Naive thymus-derived CD4-positive, alpha-beta T cell (primary cell): Measurements from ENCODE around the gene ZNHIT1. TPM values are rescaled to one million over a fixed set of nuclear protein-coding genes. Genes with fewer than 3 reads are reported as not detected.
"Not testable (repeated sequence)": the region's sequence is repeated elsewhere in the genome, so short reads cannot be mapped to it uniquely, and the experiment has no call there.

Experiments used
- ATAC-seq: fragments of 150-1000 bp; cut with Tn5 transposase; 2 replicates; pipeline ENCODE4 v1.10.0; 2021; ENCODE audit warnings: mild to moderate bottlenecking, moderate library complexity
- CTCF ChIA-PET: fragments of 350-600 bp; sonication (Branson Sonifier 250); formaldehyde crosslinking; loops from one replicate; lab custom pipeline; 2021; ENCODE audit warnings: antibody characterized with exemption; lab: Charles Lee
- POLR2A ChIA-PET: fragments of 350-600 bp; sonication (Branson Sonifier 250); formaldehyde crosslinking; loops from one replicate; lab custom pipeline; 2021; ENCODE audit warnings: antibody characterized with exemption, inconsistent platforms; lab: Charles Lee
- DNase-seq, 9 donors: peaks; one replicate each; pipeline versions ENCODE4 v3.0.0 to v3.0.0-alpha.2; 2020 to 2022; ENCODE audit warnings: mixed read lengths in 1 of 9
- H3K27ac ChIP-seq: one replicate; pipeline ENCODE4 v1.7.0; 2013; ENCODE audit warnings: mild to moderate bottlenecking, low read depth, low read length, moderate library complexity
- H3K27me3 ChIP-seq, 2 donors: one replicate each; pipeline ENCODE4 v1.7.0; 2013; ENCODE audit warnings: low read length in 2 of 2, mild to moderate bottlenecking in 2 of 2, moderate library complexity in 2 of 2; ENCODE audit not compliant: control insufficient read depth in 2 of 2, insufficient read depth in 2 of 2
- H3K36me3 ChIP-seq, 3 experiments: 1 replicate in 2 of 3; 2 replicates in 1 of 3; pipeline ENCODE4 v1.7.0; 2013; ENCODE audit warnings: low read length in 3 of 3, mild to moderate bottlenecking in 3 of 3, moderate library complexity in 1 of 3; ENCODE audit not compliant: insufficient read depth in 3 of 3, control insufficient read depth in 2 of 3
- H3K4me1 ChIP-seq, 2 donors: one replicate each; pipeline ENCODE4 v1.7.0; 2013; ENCODE audit warnings: low read length in 2 of 2, mild to moderate bottlenecking in 2 of 2, moderate library complexity in 1 of 2; ENCODE audit not compliant: control insufficient read depth in 2 of 2, insufficient read depth in 2 of 2
- H3K4me3 ChIP-seq: 2 replicates; pipeline ENCODE4 v1.7.0; 2013; ENCODE audit warnings: mild to moderate bottlenecking, low read length
- H3K9me3 ChIP-seq, 3 experiments: 1 replicate in 2 of 3; 2 replicates in 1 of 3; pipeline ENCODE4 v1.7.0; 2013; ENCODE audit warnings: low read length in 3 of 3; ENCODE audit not compliant: control insufficient read depth in 2 of 3
- H3K27ac Mint-ChIP-seq, 9 donors: one replicate each; pipeline ENCODE4 v1.8.0; 2020 to 2022; ENCODE audit warnings: mixed read lengths in 9 of 9, mild to moderate bottlenecking in 8 of 9, moderate library complexity in 5 of 9, inconsistent platforms in 2 of 9
- H3K27me3 Mint-ChIP-seq, 5 donors: one replicate each; pipeline ENCODE4 v1.8.0; 2021 to 2022; ENCODE audit warnings: mixed read lengths in 5 of 5, mild to moderate bottlenecking in 1 of 5
- H3K36me3 Mint-ChIP-seq, 5 donors: one replicate each; pipeline ENCODE4 v1.8.0; 2020 to 2022; ENCODE audit warnings: mixed read lengths in 5 of 5, mild to moderate bottlenecking in 3 of 5, inconsistent platforms in 1 of 5
- H3K4me1 Mint-ChIP-seq, 7 donors: one replicate each; pipeline ENCODE4 v1.8.0; 2020 to 2022; ENCODE audit warnings: mixed read lengths in 7 of 7, mild to moderate bottlenecking in 3 of 7, inconsistent platforms in 1 of 7
- H3K4me3 Mint-ChIP-seq, 10 donors: one replicate each; pipeline ENCODE4 v1.8.0; 2020 to 2022; ENCODE audit warnings: mild to moderate bottlenecking in 10 of 10, mixed read lengths in 10 of 10, moderate library complexity in 6 of 10, inconsistent platforms in 2 of 10
- H3K9me3 Mint-ChIP-seq, 11 donors: one replicate each; pipeline ENCODE4 v1.8.0; 2020 to 2022; ENCODE audit warnings: mixed read lengths in 11 of 11, mild to moderate bottlenecking in 4 of 11, inconsistent platforms in 1 of 11, moderate library complexity in 1 of 11
- intact Hi-C, 2 donors: fragments of 100-400 bp; cut with micrococcal nuclease; formaldehyde crosslinking; loops; one replicate each; pipeline ENCODE4 v1.15.1; 2023
- polyA plus RNA-seq, 2 donors: library from polyadenylated mRNA; unstranded; fragments of 300-500 nt; fragmentation: Illumina TruSeq; gene quantifications; one replicate each; pipeline ENCODE4 v1.2.3, GENCODE V29; 2021
- total RNA-seq, 6 experiments: library from RNA in 5 of 6; stranded (reverse) in 5 of 6; gene quantifications; 1 replicate in 5 of 6; 2 replicates in 1 of 6; pipeline ENCODE4 v1.2.3 and lab custom pipeline; 2021 to 2026

The ZNHIT1 gene
- total and polyA plus RNA-seq, 7 experiments from 2014 or later = 32.1 to 72.1 (median 39.9) TPM

DNA sequence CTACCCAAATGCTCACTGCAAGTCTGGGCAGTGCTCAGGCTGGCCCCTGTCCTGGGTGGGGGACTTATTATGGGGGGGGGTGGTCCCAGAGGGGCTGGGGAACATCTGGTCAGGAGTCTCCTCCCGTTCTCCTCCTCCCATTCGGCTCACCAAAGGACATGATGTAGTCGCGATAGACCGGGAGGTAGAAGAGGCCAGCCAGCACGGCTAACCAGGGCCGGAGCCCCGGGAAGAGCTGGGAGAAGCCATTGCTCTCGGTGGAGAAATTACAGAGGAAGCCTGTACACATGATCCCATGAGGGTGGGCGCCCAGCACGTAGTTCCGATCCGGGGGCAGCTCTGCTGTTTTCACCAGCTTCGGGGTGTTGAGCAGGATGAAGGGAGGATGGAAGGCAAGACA, 19.5 kb upstream of the ZNHIT1 start:
- Mint-ChIP-seq H3K9me3 (no peaks in the 10 kb centered on the region), H3K27me3 (peaks cover 19 to 39% (median 25%) of the 10 kb centered on the region in 5 donors), H3K27ac (no peak overlapping the region), H3K36me3 (peaks cover 0 to 1% (median 0%) of the 10 kb centered on the region in 5 donors), H3K4me1 (peaks cover 0 to 13% (median 7%) of the 10 kb centered on the region in 7 donors), H3K4me3 (no peak overlapping the region)
- CTCF ChIA-PET = no interaction called here
- DNase-seq = no peak
- POLR2A ChIA-PET = no interaction called here
- intact Hi-C loops = no loop called here
- H3K4me1 ChIP-seq = peaks cover 0 to under 1% of the 10 kb centered on the region in 2 donors
- H3K9me3 ChIP-seq = no peaks in the 10 kb centered on the region
- no peak overlapping the region for H3K27ac ChIP-seq
- no peak for ATAC-seq
- peaks cover 0 to 7% of the 10 kb centered on the region in 2 donors for H3K27me3 ChIP-seq
- H3K4me3 ChIP-seq = no peak overlapping the region
- no peaks in the 10 kb centered on the region for H3K36me3 ChIP-seq

DNA sequence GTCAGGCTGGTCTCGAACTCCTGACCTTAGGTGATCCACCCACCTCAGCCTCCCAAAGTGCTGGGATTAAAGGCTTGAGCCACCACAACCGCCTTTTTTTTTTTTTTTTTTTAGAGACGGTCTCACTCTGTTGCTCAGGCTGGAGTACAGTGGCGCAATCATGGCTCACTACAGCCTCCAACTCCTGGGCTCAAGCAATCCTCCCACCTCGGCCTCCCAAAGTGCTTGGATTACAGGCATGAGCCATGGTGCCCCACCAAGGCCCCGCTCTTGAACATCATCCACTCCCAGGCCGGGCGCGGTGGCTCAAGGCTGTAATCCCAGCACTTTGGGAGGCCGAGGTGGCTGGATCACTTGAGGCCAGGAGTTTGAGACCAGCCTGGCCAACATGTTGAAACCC, 18.4 kb upstream of the ZNHIT1 start:
- CTCF ChIA-PET = interaction anchor here (0.7 kb wide), 1 partner anchor 11 kb away, joined by 3 read pairs; no protein-coding TSS in a partner anchor
- H3K9me3 ChIP-seq, ATAC-seq, H3K27ac Mint-ChIP-seq, intact Hi-C loops, H3K9me3 Mint-ChIP-seq, H3K4me3 Mint-ChIP-seq, H3K4me1 ChIP-seq, H3K36me3 Mint-ChIP-seq, H3K4me3 ChIP-seq, H3K36me3 ChIP-seq, H3K27ac ChIP-seq, DNase-seq, H3K27me3 ChIP-seq: not testable (repeated sequence)
- POLR2A ChIA-PET = interaction anchor here (0.8 kb wide), 1 partner anchor 45 kb away, joined by 4 read pairs; no protein-coding TSS in a partner anchor
- H3K27me3 Mint-ChIP-seq = peaks cover 19 to 43% (median 33%) of the 10 kb centered on the region in 5 donors
- H3K4me1 Mint-ChIP-seq = peaks cover 0 to 22% (median 16%) of the 10 kb centered on the region in 7 donors

DNA sequence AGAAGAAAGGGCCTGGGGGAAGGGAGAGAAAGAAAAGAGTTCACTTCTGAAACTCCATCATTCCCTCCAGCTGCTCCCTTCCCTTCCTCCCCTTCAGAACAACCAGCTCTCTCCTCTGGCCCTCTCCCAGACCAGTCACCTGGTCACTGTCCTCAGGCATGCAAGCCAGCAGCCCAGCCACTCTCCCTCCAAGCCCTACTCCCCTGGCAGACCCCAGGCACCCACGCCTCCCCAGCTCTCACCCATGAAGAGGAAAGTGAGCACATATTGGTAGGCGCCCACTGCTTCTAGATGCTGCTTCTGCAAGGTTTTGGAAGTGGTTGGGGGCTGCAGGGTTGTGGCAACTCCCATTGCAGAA, 17.5 kb upstream of the ZNHIT1 start:
- ATAC-seq = no peak
- peaks cover 0 to 22% (median 16%) of the 10 kb centered on the region in 7 donors for H3K4me1 Mint-ChIP-seq
- no peak for DNase-seq
- peaks cover 19 to 43% (median 29%) of the 10 kb centered on the region in 5 donors for H3K27me3 Mint-ChIP-seq
- H3K27ac Mint-ChIP-seq = no peak overlapping the region
- H3K27ac ChIP-seq = no peak overlapping the region
- CTCF ChIA-PET = interaction anchor here (0.9 kb wide), 1 partner anchor 8 kb away, joined by 3 read pairs; no protein-coding TSS in a partner anchor
- no peak overlapping the region for H3K4me3 ChIP-seq
- H3K4me3 Mint-ChIP-seq = no peak overlapping the region
- H3K36me3 Mint-ChIP-seq = peaks cover 0 to 4% (median 0%) of the 10 kb centered on the region in 5 donors
- H3K4me1 ChIP-seq = peaks cover 0 to 2% of the 10 kb centered on the region in 2 donors
- POLR2A ChIA-PET = interaction anchor here (0.6 to 1.0 kb wide), 3 partner anchors 22 to 53 kb away, joined by 3 to 4 read pairs (median 3); no protein-coding TSS in a partner anchor
- H3K9me3 ChIP-seq = no peaks in the 10 kb centered on the region
- no peaks in the 10 kb centered on the region for H3K36me3 ChIP-seq
- no peaks in the 10 kb centered on the region for H3K9me3 Mint-ChIP-seq
- intact Hi-C loops = no loop called here
- H3K27me3 ChIP-seq = peaks cover 0 to 7% of the 10 kb centered on the region in 2 donors

DNA sequence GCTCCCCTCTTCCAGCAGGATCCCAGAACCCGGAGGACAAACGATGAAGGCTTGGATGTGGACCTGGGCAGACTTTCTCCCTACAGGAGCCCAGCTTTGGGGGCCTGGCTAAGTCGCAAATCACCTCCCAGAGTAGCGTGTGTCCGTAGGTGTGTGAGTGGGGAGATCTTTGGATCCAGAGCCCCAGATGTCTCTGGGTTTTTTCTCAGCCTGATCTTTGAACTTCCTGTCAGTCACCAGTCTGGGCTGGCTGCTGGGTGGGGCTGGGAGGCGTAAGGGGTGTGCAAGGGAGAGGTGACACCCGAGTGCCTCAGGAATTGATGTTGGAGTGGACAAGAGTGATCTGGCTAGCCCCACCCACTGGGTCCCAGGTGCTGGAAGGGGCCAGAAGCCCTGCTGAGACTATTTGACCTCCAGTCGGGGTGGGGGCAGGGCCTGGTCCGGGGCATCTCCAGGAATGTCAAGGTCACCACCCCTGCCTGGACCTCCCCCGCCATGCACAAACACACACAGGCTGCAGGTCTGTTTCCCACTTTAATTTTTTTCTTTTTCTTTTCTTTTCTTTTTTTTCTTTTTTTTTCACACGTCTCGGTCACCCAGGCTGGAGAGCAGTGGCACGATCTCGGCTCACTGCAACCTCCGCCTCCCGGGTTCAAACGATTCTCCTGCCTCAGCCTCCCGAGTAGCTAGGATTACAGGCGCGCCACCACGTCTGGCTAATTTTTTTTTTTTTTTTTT, 16.9 kb upstream of the ZNHIT1 start, which contains the start of gene MOGAT3:
Gene MOGAT3 (minus strand): TSS at position 175 of the 738 bp plus-strand sequence. CDS start 182 bp downstream, outside the sequence.
- Mint-ChIP-seq H3K27me3 (peaks cover 19 to 43% (median 29%) of the 10 kb centered on the region in 5 donors), H3K4me1 (peaks cover 0 to 22% (median 16%) of the 10 kb centered on the region in 7 donors), H3K27ac (no peak within 1 kb of the TSS), H3K4me3 (peak within 1 kb of the TSS in 8 of 10 donors; percentile 42 to 69 (median 56)), H3K9me3 (no peaks in the 10 kb centered on the region), H3K36me3 (peaks cover 0 to 5% (median 1%) of the 10 kb centered on the region in 5 donors)
- ATAC-seq (no peak), DNase-seq (no peak)
- no peaks in the 10 kb centered on the region for H3K36me3 ChIP-seq
- intact Hi-C loops = no loop called here
- peaks cover 0 to 7% of the 10 kb centered on the region in 2 donors for H3K27me3 ChIP-seq
- ChIA-PET CTCF (interaction anchor here (0.9 to 1.1 kb wide), 2 partner anchors 8 to 57 kb away, joined by 3 to 5 read pairs; no protein-coding TSS in a partner anchor), POLR2A (interaction anchor here (0.6 to 1.0 kb wide), 2 partner anchors 22 to 53 kb away, joined by 3 read pairs; no protein-coding TSS in a partner anchor)
- H3K9me3 ChIP-seq = no peaks in the 10 kb centered on the region
- peaks cover 0 to 2% of the 10 kb centered on the region in 2 donors for H3K4me1 ChIP-seq
- no peak within 1 kb of the TSS for H3K4me3 ChIP-seq
- no peak within 1 kb of the TSS for H3K27ac ChIP-seq

DNA sequence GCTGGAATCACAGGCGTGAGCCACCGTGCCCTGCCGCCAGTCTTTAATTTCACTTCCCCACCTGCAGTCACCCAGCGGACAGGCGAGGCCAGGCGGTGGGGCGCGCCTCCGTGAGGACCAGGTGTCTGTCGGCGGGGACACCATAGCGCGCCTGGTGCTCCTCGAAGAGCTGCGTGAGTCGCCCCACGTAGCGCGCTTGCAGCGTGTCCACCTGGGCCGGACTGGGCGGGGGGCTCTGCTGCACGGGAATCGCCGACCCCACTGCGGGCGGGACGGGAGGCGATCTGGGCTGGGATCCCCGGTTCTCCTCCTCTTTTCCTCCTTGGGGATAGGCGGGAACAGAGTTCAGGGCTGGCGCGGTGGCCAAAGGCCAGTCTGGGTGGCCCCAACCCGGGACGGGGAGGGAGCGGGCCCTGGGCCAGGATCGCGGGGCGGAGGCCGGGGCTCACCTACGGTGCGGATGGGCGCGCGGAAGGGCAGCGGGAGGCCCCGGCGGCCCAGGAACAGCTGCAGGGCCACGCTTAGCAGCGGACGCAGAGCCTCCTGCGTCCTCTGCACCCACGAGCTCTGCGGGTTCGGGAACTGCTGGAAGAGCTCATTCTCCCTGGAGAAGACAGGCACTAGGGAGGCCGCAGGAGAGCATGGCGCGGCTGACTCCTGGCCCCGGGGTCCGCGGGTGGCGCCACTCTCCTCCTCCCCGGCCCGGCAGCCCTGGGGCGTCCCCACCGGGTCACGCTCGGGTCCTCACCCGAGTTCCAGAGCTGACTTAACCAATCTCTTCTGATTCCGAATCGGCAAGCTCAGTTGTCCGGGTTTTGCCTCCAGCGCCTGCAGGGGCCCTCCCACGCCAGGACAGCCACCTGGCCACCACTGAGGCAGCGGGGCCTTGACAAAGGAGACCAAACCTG, 16.0 kb upstream of the ZNHIT1 start:
- ChIA-PET CTCF (interaction anchor here (1.1 to 2.6 kb wide), 2 partner anchors 9 to 58 kb away, joined by 5 to 9 read pairs; no protein-coding TSS in a partner anchor), POLR2A (interaction anchor here (0.8 to 2.0 kb wide), 2 partner anchors 16 to 42 kb away, joined by 5 to 8 read pairs; partner anchors contain the start of genes PLOD3 and ZNHIT1)
- peaks cover 0 to 22% (median 16%) of the 10 kb centered on the region in 7 donors for H3K4me1 Mint-ChIP-seq
- no peak for ATAC-seq
- intact Hi-C loops = no loop called here
- Histone ChIP-seq H3K27ac (no peak overlapping the region), H3K4me3 (no peak overlapping the region), H3K4me1 (peaks cover 0 to 2% of the 10 kb centered on the region in 2 donors), H3K36me3 (no peaks in the 10 kb centered on the region), H3K27me3 (peaks cover 0 to 7% of the 10 kb centered on the region in 2 donors), H3K9me3 (no peaks in the 10 kb centered on the region)
- no peak for DNase-seq
- H3K4me3 Mint-ChIP-seq = peak overlapping the region in 6 of 10 donors; percentile 23 to 65 (median 42)
- no peak overlapping the region for H3K27ac Mint-ChIP-seq
- H3K27me3 Mint-ChIP-seq = peaks cover 19 to 43% (median 29%) of the 10 kb centered on the region in 5 donors
- no peaks in the 10 kb centered on the region for H3K9me3 Mint-ChIP-seq
- H3K36me3 Mint-ChIP-seq = peaks cover 0 to 12% (median 1%) of the 10 kb centered on the region in 5 donors

DNA sequence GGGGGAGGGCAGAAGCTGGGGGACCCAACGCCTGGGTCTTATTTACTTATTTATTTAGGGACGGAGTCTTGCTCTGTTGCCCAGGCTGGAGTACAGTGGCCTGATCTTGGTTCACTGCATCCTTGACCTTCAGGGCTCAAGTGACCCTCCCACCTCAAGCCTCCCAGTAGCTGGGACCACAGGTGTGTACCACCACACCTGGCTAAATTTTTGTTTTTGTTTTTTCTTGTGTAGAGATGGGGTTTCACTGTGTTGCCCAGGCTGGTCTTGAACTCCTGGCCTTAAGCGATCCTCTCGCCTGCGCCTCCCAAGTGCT, 15.4 kb upstream of the ZNHIT1 start:
- Histone ChIP-seq H3K4me1 (peaks cover 0 to 2% of the 10 kb centered on the region in 2 donors), H3K27me3 (peaks cover 0 to 7% of the 10 kb centered on the region in 2 donors), H3K36me3 (no peaks in the 10 kb centered on the region), H3K9me3 (no peaks in the 10 kb centered on the region), H3K27ac (no peak overlapping the region), H3K4me3 (no peak overlapping the region)
- POLR2A ChIA-PET = interaction anchor here (2.0 to 3.0 kb wide), 2 partner anchors 14 to 41 kb away, joined by 8 to 16 read pairs; partner anchors contain the start of genes PLOD3 and ZNHIT1
- ATAC-seq (no peak), DNase-seq (no peak)
- CTCF ChIA-PET = interaction anchor here (2.6 kb wide), 1 partner anchor 10 kb away, joined by 9 read pairs; no protein-coding TSS in a partner anchor
- Mint-ChIP-seq H3K27ac (no peak overlapping the region), H3K9me3 (no peaks in the 10 kb centered on the region), H3K27me3 (peaks cover 19 to 41% (median 28%) of the 10 kb centered on the region in 5 donors), H3K4me1 (peaks cover 0 to 22% (median 16%) of the 10 kb centered on the region in 7 donors), H3K4me3 (peak overlapping the region in 2 of 10 donors; percentile 65 to 79), H3K36me3 (peaks cover 0 to 12% (median 1%) of the 10 kb centered on the region in 5 donors)
- intact Hi-C loops = no loop called here
